GM23338 (cell line): ENCODE measurements around the gene USP32. TPM values are rescaled to one million over a fixed set of nuclear protein-coding genes. Genes with fewer than 3 reads are reported as not detected.

Experiments
- ATAC-seq: fragments of 200-7000 bp; cut with Tn5 transposase; 3 replicates; pipeline ENCODE4 v1.9.1; 2020
- DNase-seq: peaks from one replicate; pipeline ENCODE4 v3.0.0-alpha.2; 2015; ENCODE audit warnings: low spot score
- H2AFZ ChIP-seq: fragments of 200-600 bp; sonication (generic); 2 replicates; pipeline ENCODE4 v1.8.0; 2016; ENCODE audit warnings: antibody characterized with exemption, mild to moderate bottlenecking, moderate library complexity
- H3F3A ChIP-seq: fragments of 200-600 bp; sonication (generic); replicated peaks from 2 replicates; pipeline ENCODE4 v1.8.0; 2017; ENCODE audit warnings: antibody characterized with exemption, mixed run types, low read depth
- H3K27ac ChIP-seq: fragments of 200-600 bp; sonication (generic); 2 replicates; pipeline ENCODE4 v1.6.1; 2016; ENCODE audit warnings: low read depth
- H3K27me3 ChIP-seq: fragments of 200-600 bp; sonication (generic); 2 replicates; pipeline ENCODE4 v1.8.0; 2016; ENCODE audit warnings: mild to moderate bottlenecking, mixed run types, moderate library complexity; ENCODE audit not compliant: insufficient read depth
- H3K36me3 ChIP-seq: fragments of 200-600 bp; sonication (generic); 2 replicates; pipeline ENCODE4 v1.8.0; 2016; ENCODE audit warnings: mild to moderate bottlenecking; ENCODE audit not compliant: insufficient read depth
- H3K4me1 ChIP-seq: fragments of 200-600 bp; sonication (generic); 2 replicates; pipeline ENCODE4 v1.8.0; 2016; ENCODE audit warnings: mild to moderate bottlenecking, moderate library complexity; ENCODE audit not compliant: insufficient read depth
- H3K4me2 ChIP-seq: fragments of 200-600 bp; sonication (generic); 2 replicates; pipeline ENCODE4 v1.7.1; 2017; ENCODE audit warnings: mixed run types
- H3K4me3 ChIP-seq: fragments of 200-600 bp; sonication (generic); 2 replicates; pipeline ENCODE4 v1.6.1; 2016; ENCODE audit warnings: mixed run types
- H3K79me2 ChIP-seq: fragments of 200-600 bp; sonication (generic); replicated peaks from 2 replicates; pipeline ENCODE4 v1.8.0; 2017; ENCODE audit warnings: mild to moderate bottlenecking; ENCODE audit not compliant: insufficient read depth
- H3K9me2 ChIP-seq: fragments of 200-600 bp; sonication (generic); 2 replicates; pipeline ENCODE4 v1.8.0; 2017; ENCODE audit not compliant: insufficient read depth
- H4K20me1 ChIP-seq: fragments of 200-600 bp; sonication (generic); replicated peaks from 2 replicates; pipeline ENCODE4 v1.8.0; 2017; ENCODE audit warnings: mild to moderate bottlenecking; ENCODE audit not compliant: insufficient read depth
- H3K27ac Mint-ChIP-seq: 2 replicates; pipeline ENCODE4 v1.8.0; 2020; ENCODE audit warnings: inconsistent platforms, mild to moderate bottlenecking, moderate library complexity, mixed read lengths
- H3K27me3 Mint-ChIP-seq: 3 replicates; pipeline ENCODE4 v1.8.0; 2022; ENCODE audit warnings: low read depth, mild to moderate bottlenecking, moderate library complexity, mixed read lengths, inconsistent platforms; ENCODE audit not compliant: insufficient read depth, poor library complexity
- H3K36me3 Mint-ChIP-seq: 3 replicates; pipeline ENCODE4 v1.8.0; 2021; ENCODE audit warnings: low read depth, mild to moderate bottlenecking, inconsistent platforms, moderate library complexity, mixed read lengths
- H3K4me1 Mint-ChIP-seq: 3 replicates; pipeline ENCODE4 v1.8.0; 2020; ENCODE audit warnings: mild to moderate bottlenecking, inconsistent platforms, mixed read lengths
- H3K4me3 Mint-ChIP-seq: 3 replicates; pipeline ENCODE4 v1.8.0; 2021; ENCODE audit warnings: moderate library complexity, mild to moderate bottlenecking, inconsistent platforms, mixed read lengths
- H3K9me3 Mint-ChIP-seq: 3 replicates; pipeline ENCODE4 v1.8.0; 2020; ENCODE audit warnings: moderate library complexity, mild to moderate bottlenecking, inconsistent platforms, mixed read lengths
- CREB1 ChIP-seq: fragments of 250-450 bp; sonication (Bioruptor Pico); IDR thresholded peaks from 2 replicates; pipeline ENCODE4 v1.5.0; 2020; ENCODE audit warnings: low read depth, mild to moderate bottlenecking, moderate library complexity
- CTCF ChIP-seq, 2 experiments: fragments of 200-600 bp in 1 of 2; sonication (generic) in 1 of 2; conservative IDR thresholded peaks; 2 replicates each; pipeline versions ENCODE4 v1.5.1 to v1.6.1; 2016 to 2017; ENCODE audit warnings: antibody characterized with exemption in 2 of 2, low read depth in 2 of 2, mild to moderate bottlenecking in 2 of 2, moderate library complexity in 1 of 2
- EZH2 ChIP-seq: fragments of 200-600 bp; sonication (generic); IDR thresholded peaks from one replicate; pipeline ENCODE4 v1.8.0; 2017; ENCODE audit warnings: antibody characterized with exemption, mild to moderate bottlenecking, low read depth; ENCODE audit not compliant: unreplicated experiment
- EZH2phosphoT487 ChIP-seq: fragments of 200-600 bp; sonication (generic); IDR thresholded peaks from one replicate; pipeline ENCODE4 v1.8.1; 2018; ENCODE audit warnings: antibody characterized with exemption; ENCODE audit not compliant: unreplicated experiment
- JUNB ChIP-seq: IDR thresholded peaks from one replicate; pipeline ENCODE4 v1.6.1; 2016; ENCODE audit warnings: antibody characterized with exemption; ENCODE audit not compliant: unreplicated experiment
- POLR2AphosphoS5 ChIP-seq: IDR thresholded peaks from 2 replicates; pipeline ENCODE4 v1.6.1; 2016; ENCODE audit warnings: antibody characterized with exemption, low read depth
- REST ChIP-seq: IDR thresholded peaks from one replicate; pipeline ENCODE4 v1.6.1; 2018; ENCODE audit warnings: antibody characterized with exemption; ENCODE audit not compliant: unreplicated experiment
- ZNF114 ChIP-seq: fragments of 250-450 bp; sonication (Bioruptor Pico); IDR thresholded peaks from 2 replicates; pipeline ENCODE4 v1.5.0; 2020; ENCODE audit warnings: mild to moderate bottlenecking, moderate library complexity
- ZNF331 ChIP-seq: fragments of 250-450 bp; sonication (Bioruptor Pico); IDR thresholded peaks from 2 replicates; pipeline ENCODE4 v1.5.0; 2020; ENCODE audit warnings: low read depth, mild to moderate bottlenecking, moderate library complexity
- ZNF462 ChIP-seq: fragments of 250-450 bp; sonication (Bioruptor Pico); IDR thresholded peaks from 2 replicates; pipeline ENCODE4 v1.5.0; 2020; ENCODE audit warnings: mild to moderate bottlenecking, moderate library complexity
- polyA plus RNA-seq: library from polyadenylated mRNA; unstranded; fragments of >200 nt; fragmentation: Nextera tagmentation; extraction: Ambion mirVana; gene quantifications from 2 replicates; pipeline ENCODE4 v1.2.1, GENCODE V29; 2016
- total RNA-seq: library from RNA; depleted of rRNA; stranded (reverse); fragments of >200 nt; shearing (Covaris generic); gene quantifications from 2 replicates; pipeline ENCODE4 v1.2.3, GENCODE V29; 2014
- TF ChIP-seq, protein P1 (sequence below): IDR thresholded peaks from 2 replicates; pipeline ENCODE4 v1.6.1; 2016; ENCODE audit warnings: antibody characterized with exemption

USP32 gene
- total and polyA plus RNA-seq, 2 experiments from 2014 or later = 43.6 to 129 TPM

DNA sequence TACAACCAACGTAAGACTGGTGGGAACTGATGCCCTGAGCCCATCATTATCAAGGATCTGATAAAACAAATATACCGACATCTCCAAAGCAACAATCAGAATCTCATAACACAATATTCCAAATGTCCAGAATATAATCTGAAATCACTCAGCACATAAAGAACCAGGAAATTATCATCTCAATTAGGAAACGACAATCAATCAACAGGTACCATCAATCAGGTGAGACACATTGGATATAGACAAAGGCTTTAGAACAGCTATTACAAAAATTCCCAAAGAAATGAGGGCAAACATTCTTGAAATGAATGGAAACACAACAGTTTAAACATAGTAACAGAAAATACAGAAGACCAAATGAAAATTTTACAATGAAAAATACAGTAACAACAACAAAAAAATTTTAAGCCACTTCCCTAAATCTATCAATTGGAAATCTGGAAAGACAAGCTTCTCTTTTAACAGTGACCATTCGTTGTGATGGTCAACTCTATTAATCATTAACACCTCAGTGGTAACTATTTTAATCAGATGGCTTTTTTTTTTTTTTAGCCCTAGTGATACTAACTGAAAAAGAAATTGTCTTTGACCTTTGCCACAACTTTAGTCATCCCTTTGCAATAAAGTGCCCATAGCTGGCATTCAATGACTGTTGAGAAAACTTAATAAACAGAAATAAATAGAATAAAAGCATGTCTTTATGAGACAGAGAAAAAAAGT lies 70.4 kb downstream of the USP32 start:
- Histone ChIP-seq H3K27ac (no peak overlapping the region), H4K20me1 (peaks cover 60% of the 10 kb centered on the region), H3K4me1 (peaks cover 23% of the 10 kb centered on the region), H3K9me2 (no peaks in the 10 kb centered on the region), H3K27me3 (no peaks in the 10 kb centered on the region), H3K4me2 (no peak overlapping the region), H3K79me2 (peaks cover 100% of the 10 kb centered on the region), H3K4me3 (no peak overlapping the region), H3K36me3 (no peaks in the 10 kb centered on the region), H3F3A (no peaks in the 10 kb centered on the region), H2AFZ (no peak overlapping the region)
- Mint-ChIP-seq H3K4me3 (no peak overlapping the region), H3K4me1 (peaks cover 27% of the 10 kb centered on the region), H3K36me3 (no peaks in the 10 kb centered on the region; the same call in 1 of the 3 replicates), H3K9me3 (no peaks in the 10 kb centered on the region), H3K27ac (no peak overlapping the region), H3K27me3 (no peaks in the 10 kb centered on the region)
- ATAC-seq (no peak), DNase-seq (no peak)
- TF ChIP-seq EZH2 (no peak), EZH2phosphoT487 (no peak), ZNF331 (CRISPR knock-in tag) (no peak), POLR2AphosphoS5 (no peak), ZNF114 (no peak), CREB1 (CRISPR knock-in tag) (no peak), ZNF462 (no peak), CTCF (conservative IDR thresholded peaks at IDR 0.05; ENCODE audit: low read depth in 2 of 2) (no peak), REST (no peak), JUNB (no peak)
- TF ChIP-seq, protein P1, sequence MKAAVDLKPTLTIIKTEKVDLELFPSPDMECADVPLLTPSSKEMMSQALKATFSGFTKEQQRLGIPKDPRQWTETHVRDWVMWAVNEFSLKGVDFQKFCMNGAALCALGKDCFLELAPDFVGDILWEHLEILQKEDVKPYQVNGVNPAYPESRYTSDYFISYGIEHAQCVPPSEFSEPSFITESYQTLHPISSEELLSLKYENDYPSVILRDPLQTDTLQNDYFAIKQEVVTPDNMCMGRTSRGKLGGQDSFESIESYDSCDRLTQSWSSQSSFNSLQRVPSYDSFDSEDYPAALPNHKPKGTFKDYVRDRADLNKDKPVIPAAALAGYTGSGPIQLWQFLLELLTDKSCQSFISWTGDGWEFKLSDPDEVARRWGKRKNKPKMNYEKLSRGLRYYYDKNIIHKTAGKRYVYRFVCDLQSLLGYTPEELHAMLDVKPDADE = no peak
